Epithelial cell of proximal tubule (primary cell): ENCODE data around the gene TMEM129. TPM values are rescaled to one million over a fixed set of nuclear protein-coding genes. Genes with fewer than 3 reads are reported as not detected.

Experiments
- DNase-seq: peaks from one replicate; pipeline ENCODE4 v3.0.0-alpha.2; 2011; ENCODE audit warnings: low read depth
- H3K4me3 ChIP-seq: 2 replicates; pipeline ENCODE4 v1.5.1; 2011; ENCODE audit warnings: low read depth, mild to moderate bottlenecking, low read length
- total RNA-seq: library from RNA; depleted of rRNA; stranded (reverse); fragments of >200 nt; gene quantifications from 2 replicates; pipeline ENCODE4 v1.2.3, GENCODE V29; 2015
- TF ChIP-seq, protein P1 (sequence below): conservative IDR thresholded peaks from 2 replicates; pipeline ENCODE4 v1.5.1; 2012; ENCODE audit warnings: low read depth, mild to moderate bottlenecking, low read length

The TMEM129 gene
- total RNA-seq, 1 donor from 2014 or later = 50.9 TPM

DNA sequence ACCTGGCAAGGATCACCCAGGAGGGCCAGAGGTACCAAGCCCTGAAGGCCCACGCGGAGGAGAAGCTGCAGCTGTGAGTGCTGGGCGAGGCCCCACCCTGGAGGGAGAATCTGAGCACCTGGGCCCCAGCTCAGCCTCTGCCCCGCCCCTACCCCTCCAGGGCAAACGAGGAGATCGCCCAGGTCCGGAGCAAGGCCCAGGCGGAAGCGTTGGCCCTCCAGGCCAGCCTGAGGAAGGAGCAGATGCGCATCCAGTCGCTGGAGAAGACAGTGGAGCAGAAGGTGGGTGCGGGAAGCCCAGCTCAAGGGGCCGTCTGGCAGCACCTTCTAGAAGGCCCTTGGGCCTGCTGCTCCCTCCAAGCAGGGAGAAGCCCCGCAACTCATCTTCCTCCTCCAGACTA, 23.4 kb upstream of the TMEM129 start:
- no peak for DNase-seq
- no peak overlapping the region for H3K4me3 ChIP-seq
- TF ChIP-seq, protein P1, sequence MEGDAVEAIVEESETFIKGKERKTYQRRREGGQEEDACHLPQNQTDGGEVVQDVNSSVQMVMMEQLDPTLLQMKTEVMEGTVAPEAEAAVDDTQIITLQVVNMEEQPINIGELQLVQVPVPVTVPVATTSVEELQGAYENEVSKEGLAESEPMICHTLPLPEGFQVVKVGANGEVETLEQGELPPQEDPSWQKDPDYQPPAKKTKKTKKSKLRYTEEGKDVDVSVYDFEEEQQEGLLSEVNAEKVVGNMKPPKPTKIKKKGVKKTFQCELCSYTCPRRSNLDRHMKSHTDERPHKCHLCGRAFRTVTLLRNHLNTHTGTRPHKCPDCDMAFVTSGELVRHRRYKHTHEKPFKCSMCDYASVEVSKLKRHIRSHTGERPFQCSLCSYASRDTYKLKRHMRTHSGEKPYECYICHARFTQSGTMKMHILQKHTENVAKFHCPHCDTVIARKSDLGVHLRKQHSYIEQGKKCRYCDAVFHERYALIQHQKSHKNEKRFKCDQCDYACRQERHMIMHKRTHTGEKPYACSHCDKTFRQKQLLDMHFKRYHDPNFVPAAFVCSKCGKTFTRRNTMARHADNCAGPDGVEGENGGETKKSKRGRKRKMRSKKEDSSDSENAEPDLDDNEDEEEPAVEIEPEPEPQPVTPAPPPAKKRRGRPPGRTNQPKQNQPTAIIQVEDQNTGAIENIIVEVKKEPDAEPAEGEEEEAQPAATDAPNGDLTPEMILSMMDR = no peak

DNA sequence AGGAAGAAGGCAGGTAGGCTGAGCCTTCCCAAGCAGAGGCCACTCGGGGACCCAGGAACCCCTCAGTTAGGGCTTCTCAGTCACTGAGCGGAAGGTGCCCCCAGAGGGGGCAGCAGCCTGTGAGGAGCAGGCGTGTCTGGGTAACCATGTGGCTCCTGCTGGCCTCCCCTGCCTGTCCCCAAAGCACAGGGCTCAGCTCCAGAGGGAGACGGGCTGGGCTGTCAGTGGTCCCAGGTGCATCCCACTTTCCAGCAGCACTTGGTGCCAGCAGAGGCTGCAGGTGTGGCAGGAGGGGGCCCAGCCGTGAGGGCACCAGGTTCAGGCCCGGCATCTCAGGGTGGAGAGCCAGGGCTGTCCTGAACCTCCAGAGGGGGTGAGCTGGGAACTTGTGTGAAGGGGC, 22.9 kb upstream of the TMEM129 start:
- H3K4me3 ChIP-seq = no peak overlapping the region
- TF ChIP-seq, protein P1 = no peak
- DNase-seq = no peak

DNA sequence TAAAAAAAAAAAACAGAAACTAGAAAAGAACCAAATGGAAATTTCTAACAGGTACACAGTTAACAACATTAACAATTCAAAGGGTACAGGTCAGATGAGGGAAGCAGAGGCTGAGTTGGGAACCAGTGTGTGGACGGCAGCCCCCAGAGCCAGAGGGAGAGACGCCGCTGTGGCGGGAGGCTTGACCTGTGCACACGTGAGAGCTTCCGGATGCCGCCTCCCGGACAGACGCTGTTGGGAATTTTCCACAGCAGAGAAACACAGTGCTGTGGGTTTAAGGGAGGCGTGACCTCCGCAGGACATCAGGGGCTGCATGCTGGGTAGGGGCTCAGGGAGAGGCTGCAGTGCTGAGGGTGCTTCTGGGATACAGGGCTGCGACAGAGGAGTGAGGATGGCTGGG, 22.4 kb upstream of the TMEM129 start:
- TF ChIP-seq, protein P1 = no peak
- no peak for DNase-seq
- no peak overlapping the region for H3K4me3 ChIP-seq

DNA sequence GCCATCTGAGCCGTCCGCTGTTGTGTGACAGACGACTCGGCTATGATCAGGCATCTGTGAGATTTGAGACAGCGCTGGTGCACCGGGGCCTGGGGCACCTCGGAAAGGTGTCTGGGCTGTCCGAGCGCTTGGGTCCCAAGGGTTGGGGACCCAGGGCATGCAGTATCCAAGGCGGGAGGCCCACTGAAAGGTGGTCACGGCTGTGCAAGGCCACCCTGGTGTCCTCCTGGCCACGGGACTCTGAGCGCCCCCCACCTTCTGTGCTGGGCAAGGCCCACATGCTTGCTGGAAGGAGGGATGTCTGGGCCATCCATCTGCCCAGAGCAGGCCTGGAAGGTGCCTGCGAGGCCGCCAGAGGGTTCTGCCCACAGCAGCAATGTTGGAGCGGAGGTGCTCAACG, 20.1 kb upstream of the TMEM129 start:
- no peak for DNase-seq
- TF ChIP-seq, protein P1 = no peak
- no peak overlapping the region for H3K4me3 ChIP-seq

DNA sequence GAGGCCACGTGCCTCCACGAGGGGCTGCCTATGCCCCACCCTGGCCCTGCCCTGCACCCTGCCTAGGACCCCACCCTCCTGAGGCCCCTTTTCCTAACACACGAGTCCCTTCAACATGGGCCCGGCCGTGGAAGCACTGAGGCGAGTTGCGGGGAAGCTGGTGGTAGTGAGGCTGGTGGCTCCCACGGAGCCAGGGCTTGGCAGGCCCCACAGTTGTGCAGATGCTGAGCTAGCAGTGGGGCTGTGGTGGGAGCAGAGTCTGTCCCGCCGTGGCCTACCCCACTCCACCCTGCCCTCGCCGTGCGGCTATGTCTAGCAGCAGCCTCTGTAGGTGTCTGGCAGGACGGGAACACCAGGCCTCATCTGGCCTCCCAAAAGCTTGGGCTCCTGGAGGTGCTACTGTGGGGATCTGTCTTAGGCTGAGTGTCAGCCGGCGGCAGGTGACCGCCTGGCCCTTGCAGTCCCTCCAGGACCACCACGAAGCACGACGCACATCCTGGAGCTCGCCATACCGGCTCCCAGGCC, 19.0 kb upstream of the TMEM129 start:
- no peak for DNase-seq
- H3K4me3 ChIP-seq = no peak overlapping the region
- TF ChIP-seq, protein P1 = no peak

DNA sequence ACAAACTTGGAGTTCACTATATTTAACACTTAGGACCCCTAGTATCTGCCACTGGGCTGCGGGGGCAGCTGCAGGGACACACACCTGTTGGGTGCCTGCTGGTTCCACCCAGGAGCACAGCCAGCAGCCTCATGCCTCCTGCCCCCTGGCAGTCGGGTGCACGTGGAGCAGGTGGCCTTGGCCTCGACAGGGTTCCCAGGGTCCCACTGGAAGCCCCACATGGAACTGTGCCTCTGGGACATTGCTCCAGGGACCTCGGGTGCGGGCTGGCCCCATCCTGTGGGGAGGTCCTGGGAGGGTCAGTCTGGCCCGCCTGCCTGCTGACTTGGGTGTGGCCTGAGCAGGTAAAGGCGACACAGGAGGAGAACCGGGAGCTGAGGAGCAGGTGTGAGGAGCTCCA, 18.2 kb upstream of the TMEM129 start:
- DNase-seq = no peak
- TF ChIP-seq, protein P1 = no peak
- H3K4me3 ChIP-seq = no peak overlapping the region

DNA sequence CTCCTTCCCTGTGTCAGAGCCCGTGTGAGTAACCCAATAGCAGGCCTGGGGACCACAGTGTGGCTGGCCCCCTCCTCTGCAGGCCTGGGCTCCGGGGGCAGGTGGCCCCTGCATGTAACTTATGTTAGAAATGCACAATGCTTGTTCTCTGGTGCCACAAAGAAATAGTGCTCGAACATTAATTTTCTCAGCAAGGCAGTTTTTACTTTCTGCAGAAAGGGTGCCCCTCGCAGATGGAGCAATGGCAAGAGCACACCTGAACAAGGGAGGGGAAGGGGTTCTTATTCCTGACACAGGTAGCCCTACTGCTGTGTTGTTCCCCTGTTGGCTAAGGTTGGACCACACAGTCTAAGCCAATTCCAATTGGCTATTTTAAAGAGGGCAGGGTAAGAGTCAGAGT, 17.3 kb upstream of the TMEM129 start:
- H3K4me3 ChIP-seq = no peak overlapping the region
- no peak for DNase-seq
- TF ChIP-seq, protein P1 = no peak
